ENCODE data around the gene PPP1R15A. TPM values are rescaled to one million over a fixed set of nuclear protein-coding genes. Genes with fewer than 3 reads are reported as not detected.

The PPP1R15A gene
- total RNA-seq, 3 donors from 2014 or later = 31.8 to 47.7 (median 44.6) TPM

GRCh38 chr19:48852292-48852691 is 19.9 kb upstream of the PPP1R15A start:
- intact Hi-C loops (cut with DNase I, micrococcal nuclease) = no loop called here
- TF ChIP-seq CTCF (IDR thresholded peaks at IDR 0.05) = no peak
- Histone ChIP-seq H3K36me3 (ENCODE audit: low read depth) (no peaks in the 10 kb centered on the region), H3K4me1 (ENCODE audit: low read depth) (no peaks in the 10 kb centered on the region), H3K9me3 (no peaks in the 10 kb centered on the region), H3K4me3 (no peak overlapping the region)
- DNase-seq = no peak
- ATAC-seq = no peak

- DNase-seq = no peak
- Histone ChIP-seq H3K9me3 (no peaks in the 10 kb centered on the region), H3K36me3 (ENCODE audit: low read depth) (no peaks in the 10 kb centered on the region), H3K4me3 (no peak overlapping the region), H3K4me1 (ENCODE audit: low read depth) (no peaks in the 10 kb centered on the region)
- TF ChIP-seq CTCF (IDR thresholded peaks at IDR 0.05) = no peak
- ATAC-seq = no peak
- intact Hi-C loops (cut with DNase I, micrococcal nuclease) = no loop called here
Measured at GRCh38 chr19:48853483-48853882, 18.7 kb upstream of the PPP1R15A start.

GRCh38 chr19:48854103-48854502 is 18.1 kb upstream of the PPP1R15A start:
- H3K4me1 ChIP-seq (ENCODE audit: low read depth) = no peaks in the 10 kb centered on the region

GRCh38 chr19:48856921-48857320 is 15.3 kb upstream of the PPP1R15A start:
- intact Hi-C loops (cut with DNase I, micrococcal nuclease) = no loop called here
- DNase-seq (no peak), ATAC-seq (no peak)
- TF ChIP-seq CTCF (IDR thresholded peaks at IDR 0.05) = no peak
- H3K36me3 ChIP-seq (ENCODE audit: low read depth) = no peaks in the 10 kb centered on the region
- H3K9me3 ChIP-seq = no peaks in the 10 kb centered on the region
- no peak overlapping the region for H3K4me3 ChIP-seq
- no peaks in the 10 kb centered on the region for H3K4me1 ChIP-seq (ENCODE audit: low read depth)

More at GRCh38 chr19:48854103-48854502, 18.1 kb upstream of the PPP1R15A start:
- DNase-seq = no peak
- no peak overlapping the region for H3K4me3 ChIP-seq
- no peak for ATAC-seq
- no peaks in the 10 kb centered on the region for H3K9me3 ChIP-seq
- no peaks in the 10 kb centered on the region for H3K36me3 ChIP-seq (ENCODE audit: low read depth)
- intact Hi-C loops (cut with DNase I, micrococcal nuclease) = no loop called here
- no peak for TF ChIP-seq CTCF (IDR thresholded peaks at IDR 0.05)

GRCh38 chr19:48858984-48859710 is 13.1 kb upstream of the PPP1R15A start:
- intact Hi-C loops (cut with DNase I, micrococcal nuclease) = no loop called here
- no peaks in the 10 kb centered on the region for H3K36me3 ChIP-seq (ENCODE audit: low read depth)
- peak; percentile 55 to 83 (median 78) for DNase-seq
- ATAC-seq = peak; percentile 80
- H3K4me1 ChIP-seq (ENCODE audit: low read depth) = no peaks in the 10 kb centered on the region
- no peak overlapping the region for H3K4me3 ChIP-seq
- TF ChIP-seq CTCF (IDR thresholded peaks at IDR 0.05) = no peak
- H3K9me3 ChIP-seq = no peaks in the 10 kb centered on the region
